ENCODE data around the gene UBE2G2. TPM values are rescaled to one million over a fixed set of nuclear protein-coding genes. Genes with fewer than 3 reads are reported as not detected.

The UBE2G2 gene
- total and polyA plus RNA-seq, 8 donors, result 75.0 to 157 (median 131) TPM

DNA sequence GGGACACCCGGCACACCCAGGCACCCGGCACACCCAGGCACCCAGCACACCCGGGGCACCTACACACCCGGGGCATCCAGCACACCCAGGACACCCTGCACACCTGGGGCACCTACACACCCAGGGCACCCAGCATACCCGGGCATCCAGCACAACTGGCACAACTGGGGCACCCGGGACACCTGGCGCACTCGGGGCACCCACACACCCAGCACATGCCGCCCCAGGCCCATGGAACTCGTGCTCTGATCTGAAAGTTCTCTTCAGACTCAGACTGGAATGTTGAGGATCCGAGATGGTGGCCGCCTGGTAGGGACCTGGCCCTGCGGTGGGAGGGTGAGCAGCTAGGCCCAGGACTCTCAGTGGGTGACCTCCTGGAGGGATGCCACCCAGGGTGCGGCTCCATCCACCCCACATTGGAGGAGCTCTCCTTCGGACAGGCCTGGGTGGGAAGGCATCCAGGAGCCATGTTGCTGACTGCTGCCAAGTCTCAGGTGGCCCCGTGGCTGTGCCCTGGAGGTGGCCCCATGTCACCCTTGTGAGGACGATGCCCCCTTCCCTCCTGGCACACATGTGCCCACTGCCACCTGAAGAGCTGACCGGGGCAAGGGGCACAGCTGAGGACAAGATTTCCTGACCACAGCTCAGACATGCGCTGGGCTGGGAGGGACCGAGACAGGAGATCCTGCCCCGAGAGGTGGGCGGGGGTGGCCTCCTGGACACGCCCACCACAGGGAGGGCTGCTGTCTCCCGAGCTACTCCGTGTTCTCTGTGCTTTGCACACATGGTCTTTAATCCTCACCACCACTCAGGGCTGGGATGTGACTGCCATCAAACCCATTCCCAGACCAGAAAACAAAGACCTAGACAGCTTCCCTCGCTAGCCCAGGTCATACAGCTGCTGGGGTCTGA, 37.0 kb downstream of the UBE2G2 start:
- H3K27me3 ChIP-seq, result no peaks in the 10 kb centered on the region
- TF ChIP-seq, protein P1, sequence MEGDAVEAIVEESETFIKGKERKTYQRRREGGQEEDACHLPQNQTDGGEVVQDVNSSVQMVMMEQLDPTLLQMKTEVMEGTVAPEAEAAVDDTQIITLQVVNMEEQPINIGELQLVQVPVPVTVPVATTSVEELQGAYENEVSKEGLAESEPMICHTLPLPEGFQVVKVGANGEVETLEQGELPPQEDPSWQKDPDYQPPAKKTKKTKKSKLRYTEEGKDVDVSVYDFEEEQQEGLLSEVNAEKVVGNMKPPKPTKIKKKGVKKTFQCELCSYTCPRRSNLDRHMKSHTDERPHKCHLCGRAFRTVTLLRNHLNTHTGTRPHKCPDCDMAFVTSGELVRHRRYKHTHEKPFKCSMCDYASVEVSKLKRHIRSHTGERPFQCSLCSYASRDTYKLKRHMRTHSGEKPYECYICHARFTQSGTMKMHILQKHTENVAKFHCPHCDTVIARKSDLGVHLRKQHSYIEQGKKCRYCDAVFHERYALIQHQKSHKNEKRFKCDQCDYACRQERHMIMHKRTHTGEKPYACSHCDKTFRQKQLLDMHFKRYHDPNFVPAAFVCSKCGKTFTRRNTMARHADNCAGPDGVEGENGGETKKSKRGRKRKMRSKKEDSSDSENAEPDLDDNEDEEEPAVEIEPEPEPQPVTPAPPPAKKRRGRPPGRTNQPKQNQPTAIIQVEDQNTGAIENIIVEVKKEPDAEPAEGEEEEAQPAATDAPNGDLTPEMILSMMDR (IDR thresholded peaks at IDR 0.05), result no peak
- H3K4me1 ChIP-seq, result no peaks in the 10 kb centered on the region
- peaks cover 0 to 15% of the 10 kb centered on the region in 2 donors for H3K36me3 ChIP-seq
- no peak overlapping the region for H3K27ac ChIP-seq
- no peak for ATAC-seq
- H3K9me3 ChIP-seq, result no peaks in the 10 kb centered on the region
- intact Hi-C loops (cut with DNase I), result no loop called here
- no peak overlapping the region for H3K4me3 ChIP-seq
- DNase-seq, result peak in 1 of 4 donors; percentile 61

DNA sequence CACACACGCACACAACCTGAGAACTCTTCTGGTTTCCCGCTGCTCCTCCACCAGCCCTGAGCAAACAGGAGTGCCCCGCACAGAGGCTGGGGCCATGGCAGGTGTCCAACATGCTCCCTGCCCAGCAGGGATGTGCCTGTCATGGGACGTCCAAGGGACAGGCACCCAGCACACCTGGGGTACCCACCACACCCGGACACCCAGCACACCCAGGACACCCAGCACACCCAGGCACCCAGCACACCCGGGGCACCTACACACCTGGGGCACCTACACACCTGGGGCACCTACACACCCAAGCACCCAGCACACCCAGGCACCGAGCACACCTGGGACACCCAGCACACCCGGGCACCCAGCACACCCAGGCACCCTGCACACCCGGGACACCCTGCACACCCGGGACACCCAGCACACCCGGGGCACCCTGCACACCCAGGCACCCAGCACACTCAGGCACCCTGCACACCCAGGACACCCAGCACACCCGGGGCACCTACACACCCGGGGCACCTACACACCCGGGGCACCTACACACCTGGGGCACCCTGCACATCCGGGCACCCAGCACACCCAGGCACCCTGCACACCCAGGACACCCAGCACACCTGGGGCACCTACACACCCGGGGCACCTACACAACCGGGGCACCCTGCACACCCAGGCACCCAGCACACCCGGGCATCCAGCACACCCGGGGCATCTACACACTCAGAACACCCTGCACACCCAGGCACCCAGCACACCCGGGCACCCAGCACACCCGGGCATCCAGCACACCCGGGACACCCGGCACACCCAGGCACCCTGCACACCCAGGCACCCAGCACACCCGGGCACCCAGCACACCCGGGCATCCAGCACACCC, 37.9 kb downstream of the UBE2G2 start:
- Histone ChIP-seq H3K4me3 (no peak overlapping the region), H3K36me3 (peaks cover 0 to 6% of the 10 kb centered on the region in 2 donors), H3K9me3 (no peaks in the 10 kb centered on the region), H3K4me1 (no peaks in the 10 kb centered on the region), H3K27ac (no peak overlapping the region), H3K27me3 (peaks cover 0 to 6% of the 10 kb centered on the region in 2 donors)
- DNase-seq, result no peak
- ATAC-seq, result no peak
- intact Hi-C loops (cut with DNase I), result no loop called here
- TF ChIP-seq, protein P1 (IDR thresholded peaks at IDR 0.05), result no peak

DNA sequence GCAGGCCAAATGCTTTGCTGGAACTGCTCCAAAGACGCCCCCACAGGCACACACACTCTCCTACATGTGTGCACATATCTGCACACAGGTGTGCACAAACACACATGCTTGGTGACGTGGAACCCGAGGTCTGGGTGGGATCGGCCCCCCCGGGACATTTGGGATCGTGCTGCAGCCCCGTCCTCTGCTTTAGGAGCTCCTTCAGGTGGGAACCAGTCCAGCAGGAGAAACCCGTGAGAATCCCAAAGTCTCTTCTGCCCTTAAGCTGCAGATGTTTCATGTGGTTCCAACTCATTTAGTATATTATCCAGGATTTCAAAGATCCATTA, 38.6 kb downstream of the UBE2G2 start:
- no peaks in the 10 kb centered on the region for H3K36me3 ChIP-seq
- ATAC-seq (no peak), DNase-seq (no peak)
- H3K4me1 ChIP-seq, result no peaks in the 10 kb centered on the region
- H3K4me3 ChIP-seq, result no peak overlapping the region
- no peak overlapping the region for H3K27ac ChIP-seq
- TF ChIP-seq, protein P1 (IDR thresholded peaks at IDR 0.05), result no peak
- peaks cover 0 to 12% of the 10 kb centered on the region in 2 donors for H3K27me3 ChIP-seq
- no peaks in the 10 kb centered on the region for H3K9me3 ChIP-seq
- intact Hi-C loops (cut with DNase I), result no loop called here

DNA sequence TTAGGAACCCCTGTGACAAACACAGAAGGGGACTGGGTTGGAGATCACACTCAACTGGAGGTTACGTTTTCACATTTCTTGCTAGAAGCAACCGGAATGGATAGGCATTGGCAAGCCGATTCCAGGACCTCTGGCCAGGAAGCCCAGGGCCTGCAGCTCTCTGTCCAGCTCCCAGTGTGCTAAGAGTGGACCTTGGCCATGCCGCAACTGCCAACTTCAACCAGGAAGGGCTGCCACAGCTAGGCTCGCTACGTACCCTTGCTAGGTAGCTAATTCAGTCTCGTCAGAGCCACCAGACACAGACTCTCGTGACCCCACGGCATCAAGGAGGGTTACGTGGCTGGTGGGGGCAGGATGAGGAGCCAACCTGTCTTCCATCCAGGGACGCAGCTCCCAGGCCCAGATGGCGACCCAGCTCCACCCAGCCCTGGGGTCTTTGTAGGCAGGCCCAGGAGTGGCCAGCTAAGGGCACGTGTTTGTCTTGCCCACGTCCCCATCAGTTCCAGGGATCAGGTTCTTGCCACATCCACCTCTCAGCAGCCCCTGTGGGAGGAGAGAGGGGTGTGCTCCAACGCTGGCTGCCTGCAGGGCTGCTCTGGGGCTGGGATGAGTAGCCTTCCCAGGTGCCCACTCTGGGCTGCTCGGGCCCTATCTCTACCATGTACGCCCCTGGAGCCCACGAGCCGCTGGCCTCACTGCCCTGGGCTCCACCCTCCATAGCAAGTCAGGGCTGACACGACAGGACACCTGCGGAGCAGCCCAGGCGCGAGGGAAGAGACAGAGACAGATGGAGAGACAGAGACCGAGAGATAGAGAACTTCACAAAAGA, 39.2 kb downstream of the UBE2G2 start:
- H3K36me3 ChIP-seq, result no peaks in the 10 kb centered on the region
- H3K4me3 ChIP-seq, result no peak overlapping the region
- DNase-seq (no peak), ATAC-seq (no peak)
- H3K4me1 ChIP-seq, result no peaks in the 10 kb centered on the region
- intact Hi-C loops (cut with DNase I), result no loop called here
- TF ChIP-seq, protein P1 (IDR thresholded peaks at IDR 0.05), result no peak
- no peak overlapping the region for H3K27ac ChIP-seq
- H3K27me3 ChIP-seq, result peaks cover 0 to 13% of the 10 kb centered on the region in 2 donors
- no peaks in the 10 kb centered on the region for H3K9me3 ChIP-seq
